ENCODE data around the gene ZNF787.
"Not testable (repeated sequence)": the region's sequence is repeated elsewhere in the genome, so short reads cannot be mapped to it uniquely, and the experiment has no call there.

ZNF787 gene

DNA sequence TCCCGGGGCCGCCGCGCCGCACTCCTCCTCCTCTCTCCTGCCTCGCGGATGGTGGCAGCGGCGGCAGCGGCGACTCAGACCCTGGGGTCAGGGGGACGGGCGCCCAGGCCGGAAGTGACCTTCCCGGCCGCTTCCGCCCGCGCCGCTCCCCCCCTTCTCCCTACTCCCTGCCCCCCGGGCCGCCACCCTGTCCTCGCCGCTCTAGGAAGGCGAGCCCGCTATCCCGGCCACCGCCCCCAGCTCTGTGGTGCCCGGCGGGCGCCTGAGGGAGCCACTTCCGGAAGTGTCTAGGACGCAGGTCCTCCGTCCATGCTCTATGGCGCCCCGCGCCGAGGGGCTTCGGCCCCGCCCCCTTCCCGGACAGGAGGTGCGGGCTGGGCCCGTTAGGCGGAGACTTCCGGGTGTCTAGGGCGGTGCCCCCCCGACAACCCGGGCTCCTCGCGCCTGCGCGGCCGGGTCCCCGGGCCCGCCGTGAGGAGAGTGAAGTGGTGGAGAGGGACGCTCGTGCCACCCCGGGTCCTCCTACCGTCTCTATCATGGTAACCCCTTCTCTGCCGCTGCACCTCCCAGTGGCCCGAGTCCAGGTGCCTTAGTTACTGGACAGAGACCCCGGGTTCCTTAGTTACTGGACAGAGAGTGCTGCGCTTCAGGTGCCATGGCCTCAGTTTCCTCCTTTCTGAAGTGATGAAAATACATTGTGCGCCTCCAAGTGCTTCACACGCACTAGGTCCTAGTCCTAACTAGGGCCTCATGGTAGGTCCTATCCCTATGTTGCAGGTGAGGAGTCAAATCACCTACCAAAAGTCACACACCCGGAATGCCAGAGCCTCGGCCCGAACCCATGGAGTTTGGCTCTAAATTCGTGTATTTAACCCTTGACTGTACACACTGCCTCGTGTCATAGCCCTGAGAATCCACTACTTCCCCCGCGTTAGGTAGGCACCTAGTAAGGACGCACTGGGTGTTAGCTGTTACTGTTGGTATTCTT is at the start of gene ZNF787:
ZNF787 (minus strand) TSS at position 116 of the 988 bp plus-strand sequence. CDS start 18,078 bp downstream, outside the sequence.
- DNase-seq (ENCODE audit: low read depth), result peak; percentile 96

DNA sequence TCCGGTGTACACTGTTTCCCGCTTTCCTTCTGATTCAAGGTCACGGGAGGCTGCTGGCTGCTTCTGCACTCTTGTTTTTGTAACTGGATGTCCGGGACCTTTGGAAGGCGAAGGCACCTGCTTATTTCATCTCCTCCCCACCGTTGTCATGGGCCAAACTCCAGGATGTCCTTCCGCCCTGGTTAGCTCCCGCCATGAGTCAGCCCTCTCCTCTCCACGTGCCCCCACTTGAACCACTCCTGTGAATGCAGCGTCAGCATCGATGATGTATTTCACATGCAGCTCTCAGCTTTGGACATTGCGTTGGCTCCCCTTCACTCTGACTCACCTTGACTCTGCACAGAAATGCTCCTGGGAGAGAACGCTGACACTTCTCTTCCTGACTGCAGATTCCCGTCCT is 49.2 kb upstream of the ZNF787 start:
- no peak for DNase-seq (ENCODE audit: low read depth)

DNA sequence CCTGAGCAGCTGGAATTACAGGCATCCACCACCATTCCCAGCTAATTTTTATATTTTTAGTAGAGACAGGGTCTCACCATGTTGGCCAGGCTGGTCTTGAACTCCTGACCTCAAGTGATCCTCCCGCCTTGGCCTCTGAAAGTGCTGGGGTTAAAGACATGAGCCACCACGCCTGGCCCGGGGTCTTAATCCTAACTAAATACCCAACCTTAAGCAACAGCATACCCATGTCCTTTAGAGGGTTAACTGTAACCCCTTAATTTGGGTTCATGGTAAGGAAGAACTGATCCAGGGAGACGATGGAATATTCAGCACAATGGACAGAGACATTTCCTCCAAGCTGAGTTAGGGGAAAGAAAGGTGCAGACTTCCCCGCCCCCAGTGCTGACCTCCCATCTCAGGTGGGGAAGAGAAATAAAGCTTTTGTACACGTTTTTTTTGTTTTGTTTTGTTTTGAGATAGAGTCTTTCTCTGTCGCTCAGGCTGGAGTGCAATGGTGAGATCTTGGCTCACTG is 46.0 kb upstream of the ZNF787 start:
- no peak for DNase-seq (ENCODE audit: low read depth)

DNA sequence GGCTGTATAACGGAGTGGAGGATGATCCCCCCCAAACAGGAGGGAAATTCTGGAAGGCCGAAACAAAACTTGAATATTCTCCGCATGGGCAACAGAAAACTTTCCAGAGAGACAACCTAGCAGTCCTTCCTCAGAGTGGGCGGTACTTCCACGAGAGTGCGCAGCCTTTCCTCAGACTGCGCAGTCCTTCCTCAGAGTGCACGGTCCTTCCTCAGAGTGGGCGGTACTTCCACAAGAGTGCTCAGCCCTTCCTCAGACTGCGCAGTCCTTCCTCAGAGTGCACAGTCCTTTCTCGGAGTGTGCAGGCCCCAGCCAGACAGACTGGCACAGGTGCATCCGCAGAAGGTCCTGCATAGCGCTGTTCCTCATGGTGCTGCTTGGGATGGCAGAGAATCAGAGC is 42.0 kb upstream of the ZNF787 start:
- no peak for DNase-seq (ENCODE audit: low read depth)

DNA sequence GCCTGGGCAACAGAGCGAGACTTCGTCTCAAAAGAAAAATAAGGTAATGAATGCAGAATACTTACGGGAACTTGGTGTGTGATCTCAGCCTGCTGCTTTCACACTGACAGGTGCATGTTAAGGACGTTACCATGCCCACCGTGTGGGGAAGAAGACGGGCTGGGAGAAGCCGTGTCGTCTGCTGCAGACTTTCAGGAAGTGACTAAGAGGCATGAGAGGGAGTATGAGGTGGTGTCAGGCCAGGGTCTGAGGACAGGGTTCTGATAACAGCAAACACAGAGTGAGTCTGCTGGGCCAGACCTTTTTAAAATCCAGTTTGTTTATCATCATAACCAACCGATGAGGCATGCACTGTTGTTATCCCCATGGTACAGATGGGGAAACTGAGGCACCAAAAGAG is 41.2 kb upstream of the ZNF787 start:
- no peak for DNase-seq (ENCODE audit: low read depth)

DNA sequence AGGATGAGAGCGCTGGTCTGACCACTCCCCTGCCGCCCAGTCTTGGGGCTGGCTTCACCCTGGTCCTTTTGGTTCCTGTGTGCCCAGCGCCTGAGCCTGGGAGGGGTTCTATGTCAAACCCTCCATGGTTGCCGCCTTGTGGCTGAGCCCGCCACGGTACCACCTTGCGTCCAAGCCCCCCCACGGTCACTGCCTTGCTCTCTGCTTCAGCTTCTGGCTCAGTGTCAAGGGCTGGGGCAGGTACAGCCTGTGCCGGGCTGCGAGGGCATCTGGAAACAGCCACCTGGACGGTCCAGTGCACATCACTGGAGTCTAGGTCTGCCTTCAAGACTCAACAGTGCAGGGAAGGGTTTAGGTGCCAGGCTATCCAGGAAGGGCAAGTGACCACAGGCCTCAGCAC is 40.4 kb upstream of the ZNF787 start:
- no peak for DNase-seq (ENCODE audit: low read depth)

DNA sequence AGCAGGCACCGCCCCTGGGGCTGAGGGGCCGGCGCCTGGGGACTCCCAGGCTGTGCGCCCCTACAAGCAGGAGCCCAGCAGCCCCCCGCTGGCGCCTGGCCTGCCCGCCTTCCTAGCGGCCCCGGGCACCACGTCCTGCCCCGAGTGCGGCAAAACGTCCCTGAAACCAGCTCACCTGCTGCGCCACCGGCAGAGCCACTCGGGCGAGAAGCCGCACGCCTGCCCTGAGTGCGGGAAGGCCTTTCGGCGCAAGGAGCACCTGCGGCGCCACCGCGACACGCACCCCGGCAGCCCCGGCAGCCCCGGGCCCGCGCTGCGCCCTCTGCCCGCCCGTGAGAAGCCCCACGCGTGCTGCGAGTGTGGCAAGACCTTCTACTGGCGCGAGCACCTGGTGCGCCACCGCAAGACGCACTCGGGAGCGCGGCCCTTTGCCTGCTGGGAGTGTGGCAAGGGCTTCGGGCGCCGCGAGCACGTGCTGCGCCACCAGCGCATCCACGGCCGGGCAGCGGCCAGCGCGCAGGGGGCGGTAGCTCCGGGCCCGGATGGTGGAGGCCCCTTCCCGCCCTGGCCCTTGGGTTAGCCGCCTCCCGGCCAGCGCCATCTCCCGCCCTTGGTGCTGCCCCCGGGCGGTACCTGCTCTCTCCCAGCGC is 38.7 kb upstream of the ZNF787 start:
- DNase-seq (ENCODE audit: low read depth), result no peak

DNA sequence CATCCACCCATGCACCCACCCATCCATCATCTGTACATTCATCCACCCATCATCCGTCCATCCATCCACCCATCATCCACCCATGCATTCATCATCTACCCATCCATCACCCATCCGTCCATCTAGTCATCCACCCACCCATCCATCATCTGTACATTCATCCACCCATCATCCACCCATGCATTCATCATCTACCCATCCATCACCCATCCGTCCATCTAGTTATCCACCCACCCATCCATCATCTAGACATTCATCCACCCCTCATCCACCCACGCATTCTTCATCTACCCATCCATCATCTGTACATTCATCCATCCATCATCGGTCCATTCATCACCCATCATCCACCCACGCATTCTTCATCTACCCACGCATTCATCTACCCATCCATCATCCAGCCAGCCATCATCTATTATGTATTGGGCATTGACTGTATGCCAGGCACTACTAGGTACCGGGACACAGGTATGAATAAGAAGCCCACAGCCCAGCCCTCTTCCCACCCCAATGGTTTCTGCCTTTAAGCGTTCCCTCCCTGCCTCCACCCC is 38.0 kb upstream of the ZNF787 start:
- DNase-seq (ENCODE audit: low read depth), result no peak

DNA sequence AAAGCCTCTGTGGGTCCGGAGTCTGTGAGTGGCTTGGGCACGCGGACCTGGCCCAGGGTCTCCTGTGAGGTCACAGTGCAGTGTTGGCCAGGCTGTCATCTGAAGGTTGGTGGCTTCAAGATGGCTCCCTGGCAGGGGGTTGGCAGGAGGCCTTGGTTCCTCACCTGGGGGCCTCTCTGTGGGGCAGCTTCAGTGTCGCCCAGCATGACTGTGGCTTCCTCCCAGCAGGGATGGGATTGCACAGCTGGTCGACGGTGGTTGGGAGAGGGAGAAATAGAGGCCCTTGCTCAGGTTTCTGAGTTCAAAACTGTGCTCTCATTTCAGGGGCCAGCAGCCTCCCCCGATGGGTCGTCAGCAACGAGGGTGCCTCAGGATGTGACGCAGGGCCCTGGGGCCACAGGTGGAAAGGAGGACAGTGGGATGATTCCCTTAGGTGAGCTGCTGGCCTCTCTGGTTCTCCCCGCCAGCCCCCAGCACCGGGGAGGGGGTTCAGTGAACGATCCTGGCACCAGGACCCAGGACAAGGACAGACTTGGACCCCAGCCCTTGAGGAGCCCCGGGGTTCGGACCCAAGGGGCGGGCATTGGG is 37.2 kb upstream of the ZNF787 start:
- no peak for DNase-seq (ENCODE audit: low read depth)

DNA sequence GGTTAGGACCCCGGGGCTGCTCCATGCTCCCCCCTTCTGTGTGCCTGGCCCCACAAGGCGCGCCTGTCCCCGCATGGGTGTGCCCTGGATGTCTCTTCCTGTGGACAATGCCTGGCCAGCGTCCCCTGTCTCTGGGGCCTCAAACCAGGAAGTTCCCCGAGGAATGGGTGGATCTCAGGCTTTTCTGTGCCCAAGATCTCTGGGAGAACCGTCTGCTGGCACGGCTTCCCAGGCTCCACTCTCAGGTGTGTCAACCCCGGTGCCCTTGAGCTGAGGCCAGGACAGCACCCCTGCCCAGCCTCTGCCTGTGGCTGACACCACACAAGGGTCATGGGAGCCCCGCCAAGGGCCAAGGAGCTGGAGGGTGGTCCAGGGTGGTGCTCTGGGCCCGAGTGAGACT is 35.7 kb upstream of the ZNF787 start:
- DNase-seq (ENCODE audit: low read depth), result no peak

DNA sequence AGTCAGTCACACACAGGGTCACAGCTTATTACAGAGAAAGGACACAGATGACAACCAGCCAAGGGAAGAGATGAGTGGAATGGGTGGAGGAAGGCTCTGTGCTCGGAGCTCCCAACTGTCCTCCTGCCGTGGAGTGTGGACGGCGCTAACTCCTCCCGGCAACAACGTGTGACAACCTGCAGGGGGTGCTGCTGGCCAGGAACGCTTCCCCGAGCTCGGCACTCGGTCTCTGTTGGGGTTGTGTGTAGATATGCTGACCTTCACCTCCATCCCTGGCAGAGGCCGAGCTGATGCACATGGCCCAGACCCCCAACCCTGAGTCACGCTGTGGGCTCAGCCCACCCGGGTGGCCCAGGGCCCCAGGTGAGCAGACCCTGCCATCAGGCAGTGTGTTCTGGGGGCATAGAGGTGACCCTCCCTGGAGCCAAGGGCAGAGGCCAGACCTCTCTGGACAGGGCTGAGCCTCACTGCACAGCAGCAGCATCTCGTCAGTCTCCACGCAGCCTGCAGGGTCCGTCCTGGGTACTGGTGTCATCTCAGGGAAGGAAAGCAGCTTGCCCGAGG is 34.1 kb upstream of the ZNF787 start:
- DNase-seq (ENCODE audit: low read depth), result no peak

DNA sequence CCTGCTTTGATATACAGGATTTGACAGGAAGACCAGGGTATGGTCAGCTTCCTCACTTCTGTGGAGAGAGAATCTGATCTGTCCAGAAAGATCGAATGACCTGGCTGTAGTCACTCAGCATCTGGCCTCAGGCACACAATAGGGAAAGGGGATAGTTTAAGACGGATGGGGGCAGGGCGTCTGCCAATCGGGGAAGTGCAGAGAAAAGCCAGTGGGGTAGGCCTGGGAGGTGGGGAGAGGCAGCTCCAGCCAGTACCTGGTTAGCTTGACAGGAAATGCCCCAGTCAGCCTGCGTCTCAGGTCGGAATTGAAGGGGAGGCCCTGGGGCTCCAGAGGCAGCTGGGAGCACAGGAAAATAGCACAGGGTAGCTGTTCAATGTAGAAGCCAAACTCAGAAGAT is 32.4 kb upstream of the ZNF787 start:
- DNase-seq (ENCODE audit: low read depth), result no peak

DNA sequence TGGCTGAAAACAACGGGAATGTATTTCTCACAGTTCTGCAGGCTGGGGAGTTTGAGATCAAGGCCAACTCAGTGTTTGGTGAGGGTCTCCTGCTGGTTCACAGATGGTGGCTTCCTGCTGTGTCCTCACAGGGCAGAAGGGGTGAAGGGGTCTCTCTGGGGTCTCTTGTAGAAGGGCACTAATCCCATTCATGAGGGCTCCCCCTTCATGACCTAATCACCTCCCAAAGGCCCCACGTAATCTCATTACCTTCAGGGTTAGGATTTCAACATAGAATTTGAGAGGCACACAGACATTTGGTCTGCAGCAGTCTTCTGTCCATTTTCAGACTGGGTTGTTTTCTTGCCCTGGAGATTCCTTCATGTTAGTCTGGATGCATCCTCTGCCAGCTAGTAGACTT is 31.5 kb upstream of the ZNF787 start:
- DNase-seq (ENCODE audit: low read depth), result no peak

DNA sequence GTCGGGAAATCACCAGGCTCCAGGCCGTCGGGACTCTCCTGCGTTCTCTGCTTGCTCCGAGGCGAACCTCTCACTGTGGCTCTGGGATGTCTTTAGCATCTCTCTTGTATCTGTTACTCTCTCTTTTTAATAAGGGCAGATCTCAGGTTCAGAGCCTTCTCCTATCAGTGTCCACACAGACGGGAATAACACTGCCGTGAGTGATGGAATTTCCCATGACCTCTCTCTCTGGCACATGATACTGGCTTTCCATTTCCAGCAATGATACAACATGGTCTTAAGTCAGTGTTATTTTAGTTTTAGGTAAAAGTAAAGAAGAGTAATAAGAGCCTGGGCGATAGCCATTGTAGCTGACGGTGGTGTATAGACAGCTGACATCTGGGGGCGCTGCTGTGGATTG is 29.3 kb upstream of the ZNF787 start:
- no peak for DNase-seq (ENCODE audit: low read depth)

DNA sequence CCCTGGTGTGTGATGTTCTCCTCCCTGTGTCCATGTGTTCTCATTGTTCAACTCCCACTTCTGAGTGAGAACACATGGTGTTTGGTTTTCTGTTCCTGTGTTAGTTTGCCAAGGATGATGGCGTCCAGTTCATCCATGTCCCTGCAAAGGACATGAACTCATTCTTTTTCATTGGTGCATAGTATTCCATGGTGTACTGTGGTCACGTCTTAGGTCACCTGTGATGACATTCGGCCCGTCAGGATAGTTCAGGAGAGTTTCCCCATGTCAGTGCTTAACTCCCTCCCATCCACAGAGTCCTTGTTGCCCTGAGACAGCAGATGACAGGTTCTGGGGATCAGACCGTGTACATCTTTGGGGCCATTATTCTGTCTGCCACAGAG is 28.6 kb upstream of the ZNF787 start:
- no peak for DNase-seq (ENCODE audit: low read depth)

DNA sequence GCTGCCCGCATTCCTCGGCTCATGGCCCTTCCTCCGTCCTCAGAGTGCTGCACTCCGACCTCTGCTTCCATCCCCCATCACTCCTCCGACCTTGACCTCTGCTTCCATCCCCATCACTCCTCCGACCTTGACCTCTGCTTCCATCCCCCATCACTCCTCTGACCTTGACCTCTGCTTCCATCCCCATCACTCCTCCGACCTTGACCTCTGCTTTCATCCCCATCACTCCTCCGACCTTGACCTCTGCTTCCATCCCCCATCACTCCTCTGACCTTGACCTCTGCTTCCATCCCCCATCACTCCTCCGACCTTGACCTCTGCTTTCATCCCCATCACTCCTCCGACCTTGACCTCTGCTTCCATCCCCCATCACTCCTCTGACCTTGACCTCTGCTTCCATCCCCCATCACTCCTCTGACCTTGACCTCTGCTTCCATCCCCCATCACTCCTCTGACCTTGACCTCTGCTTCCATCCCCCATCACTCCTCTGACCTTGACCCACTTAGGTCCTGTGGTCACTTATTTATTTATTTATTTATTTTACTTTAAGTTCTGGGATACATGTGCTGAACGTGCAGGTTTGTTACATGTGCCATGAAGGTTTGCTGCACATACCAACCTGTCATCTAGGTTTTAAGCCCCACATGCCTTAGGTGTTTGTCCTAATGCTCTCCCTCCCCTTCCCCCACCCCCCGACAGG is 28.0 kb upstream of the ZNF787 start:
- DNase-seq (ENCODE audit: low read depth), result not testable (repeated sequence)

DNA sequence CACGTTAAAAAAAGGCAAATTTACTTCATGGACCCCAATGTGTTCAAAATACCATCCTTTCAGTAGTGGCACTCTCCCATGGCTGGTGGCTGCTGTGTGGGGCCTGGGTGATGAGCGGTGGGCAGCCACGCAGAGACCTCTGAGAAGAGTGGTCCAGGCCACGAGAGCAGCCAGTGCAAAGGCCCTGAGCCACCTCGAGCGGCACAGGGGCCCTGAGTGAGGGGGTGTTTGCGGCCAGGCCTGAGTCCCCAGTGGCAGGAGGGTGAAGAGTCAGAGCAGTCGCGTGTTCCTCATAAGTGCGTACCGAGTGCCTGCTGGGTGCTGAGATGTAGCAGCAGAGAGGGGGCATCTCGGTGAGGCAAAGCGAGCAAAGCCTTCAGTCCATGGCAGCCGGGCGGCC is 27.0 kb upstream of the ZNF787 start:
- no peak for DNase-seq (ENCODE audit: low read depth)

DNA sequence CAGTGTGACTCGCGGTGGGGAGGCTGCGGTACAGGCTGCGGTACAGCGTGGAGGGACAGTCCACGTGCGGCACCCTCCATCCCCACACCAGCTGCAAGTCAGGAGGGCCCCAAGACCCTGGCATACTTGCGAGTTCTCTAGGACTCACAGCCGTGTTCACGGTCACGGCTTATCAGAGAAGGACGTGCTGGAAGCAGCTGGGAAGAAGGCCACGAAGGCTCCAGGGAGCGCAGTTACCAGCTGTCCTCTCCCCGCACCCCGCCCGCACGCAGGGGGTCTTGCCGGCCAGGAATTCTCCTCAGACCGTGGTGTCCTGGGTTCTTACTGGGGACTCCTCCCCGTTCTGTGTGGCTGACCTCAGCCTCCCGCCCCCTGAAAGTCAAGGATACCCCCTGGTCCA is 26.2 kb upstream of the ZNF787 start:
- no peak for DNase-seq (ENCODE audit: low read depth)

DNA sequence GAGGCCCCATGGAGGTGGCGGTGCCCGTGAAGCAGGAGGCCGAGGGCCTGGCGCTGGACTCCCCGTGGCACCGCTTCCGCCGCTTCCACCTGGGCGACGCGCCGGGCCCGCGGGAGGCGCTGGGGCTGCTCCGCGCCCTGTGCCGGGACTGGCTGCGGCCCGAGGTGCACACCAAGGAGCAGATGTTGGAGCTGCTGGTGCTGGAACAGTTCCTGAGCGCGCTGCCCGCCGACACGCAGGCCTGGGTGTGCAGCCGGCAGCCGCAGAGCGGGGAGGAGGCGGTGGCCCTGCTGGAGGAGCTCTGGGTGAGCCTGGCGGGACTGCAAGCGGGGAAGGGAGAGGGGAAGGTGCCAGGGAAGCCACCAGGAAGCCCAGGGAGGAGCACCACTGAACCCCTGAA is 25.8 kb upstream of the ZNF787 start:
- DNase-seq (ENCODE audit: low read depth), result no peak

DNA sequence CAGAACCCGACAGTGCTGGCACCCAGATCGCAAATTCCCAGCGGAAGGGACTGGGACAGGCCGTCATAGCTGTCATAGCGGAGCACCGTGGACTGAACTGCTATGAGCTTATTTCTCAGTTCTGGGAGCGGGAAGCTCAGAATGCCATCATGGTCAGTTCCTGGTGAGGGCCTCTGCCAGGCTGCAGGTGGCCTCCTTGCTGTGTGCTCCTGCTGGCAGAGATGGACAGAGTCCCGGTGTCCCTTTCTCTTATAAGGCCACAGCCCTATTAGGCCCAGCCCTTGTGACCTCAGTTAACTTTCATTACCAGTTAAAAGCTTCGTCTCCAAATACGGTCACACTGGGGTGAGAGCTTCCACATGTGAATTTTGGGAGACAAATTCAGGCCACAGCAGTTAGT is 24.6 kb upstream of the ZNF787 start:
- DNase-seq (ENCODE audit: low read depth), result no peak

DNA sequence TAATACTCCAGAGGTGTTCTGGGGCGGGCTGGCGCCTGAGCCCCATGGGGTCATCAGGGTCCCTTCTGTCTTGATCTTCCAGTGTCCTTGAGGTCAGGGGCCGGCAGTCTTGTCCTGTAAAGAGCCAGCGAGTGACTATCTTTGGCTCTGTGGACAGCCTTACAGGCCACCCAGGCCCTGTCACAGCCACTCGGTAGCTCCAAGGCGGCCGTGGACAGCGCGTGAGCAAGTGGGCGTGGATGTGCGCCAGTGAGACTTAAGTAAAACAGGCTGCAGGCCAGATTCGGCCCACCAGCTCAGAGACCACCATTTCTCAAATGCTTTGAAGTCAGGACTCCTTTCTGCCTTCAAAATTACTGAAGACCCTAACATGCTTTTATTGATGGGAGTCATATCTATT is 23.7 kb upstream of the ZNF787 start:
- DNase-seq (ENCODE audit: low read depth), result no peak

DNA sequence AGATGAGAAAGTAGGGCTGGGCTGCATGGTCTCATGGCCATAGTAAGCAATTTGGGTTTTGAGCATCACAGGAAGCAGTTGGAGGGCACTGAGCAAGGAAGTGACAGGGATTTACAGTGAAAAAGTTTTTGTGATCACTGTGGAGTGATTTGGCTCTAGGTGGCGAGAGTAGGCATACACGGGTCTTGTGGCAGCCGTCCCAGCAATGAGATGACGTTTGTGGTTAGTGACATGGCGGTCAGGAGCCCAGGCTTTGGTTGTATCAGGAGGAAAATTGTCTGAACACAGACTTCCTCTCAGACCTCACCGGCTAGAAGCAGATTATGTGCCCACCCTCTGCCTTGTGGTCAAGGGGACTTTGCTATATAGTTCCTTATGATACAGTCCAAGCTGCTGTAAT is 23.3 kb upstream of the ZNF787 start:
- DNase-seq (ENCODE audit: low read depth), result no peak

Measured in activated T-helper 1 cell treated with Interleukin-2 at 50 U/mL for 16 hours (primary cell).